KOPT-K1 (cell line): Measurements from ENCODE around the gene WDR1.

Experiments
- H3K27ac ChIP-seq: fragments of 200-600 bp; sonication (generic); 2 replicates; pipeline ENCODE4 v1.5.1; 2016; ENCODE audit warnings: antibody characterized with exemption, mild to moderate bottlenecking, low read depth, low read length; ENCODE audit not compliant: poor library complexity, severe bottlenecking
- H3K36me3 ChIP-seq: fragments of 200-600 bp; sonication (generic); 2 replicates; pipeline ENCODE4 v1.5.1; 2017; ENCODE audit warnings: antibody characterized with exemption, mild to moderate bottlenecking, low read length, moderate library complexity; ENCODE audit not compliant: insufficient read depth
- H3K9me3 ChIP-seq: fragments of 200-600 bp; sonication (generic); 2 replicates; pipeline ENCODE4 v1.5.1; 2017; ENCODE audit warnings: antibody characterized with exemption, low read length, mild to moderate bottlenecking; ENCODE audit not compliant: insufficient read depth, poor library complexity, severe bottlenecking

WDR1 gene

GRCh38 chr4:10122236-10122932 is 5.8 kb upstream of the WDR1 start:
- Histone ChIP-seq H3K27ac (peak overlapping the region; percentile 65), H3K36me3 (no peaks in the 10 kb centered on the region), H3K9me3 (no peaks in the 10 kb centered on the region)

GRCh38 chr4:10121568-10122208 is 5.1 kb upstream of the WDR1 start:
- Histone ChIP-seq H3K36me3 (no peaks in the 10 kb centered on the region), H3K9me3 (no peaks in the 10 kb centered on the region), H3K27ac (peak overlapping the region; percentile 65)

- Histone ChIP-seq H3K9me3 (no peaks in the 10 kb centered on the region), H3K27ac (peak overlapping the region; percentile 65), H3K36me3 (no peaks in the 10 kb centered on the region)
These were observed 4.5 kb upstream of the WDR1 start for GRCh38 chr4:10120943-10121567.

DNA sequence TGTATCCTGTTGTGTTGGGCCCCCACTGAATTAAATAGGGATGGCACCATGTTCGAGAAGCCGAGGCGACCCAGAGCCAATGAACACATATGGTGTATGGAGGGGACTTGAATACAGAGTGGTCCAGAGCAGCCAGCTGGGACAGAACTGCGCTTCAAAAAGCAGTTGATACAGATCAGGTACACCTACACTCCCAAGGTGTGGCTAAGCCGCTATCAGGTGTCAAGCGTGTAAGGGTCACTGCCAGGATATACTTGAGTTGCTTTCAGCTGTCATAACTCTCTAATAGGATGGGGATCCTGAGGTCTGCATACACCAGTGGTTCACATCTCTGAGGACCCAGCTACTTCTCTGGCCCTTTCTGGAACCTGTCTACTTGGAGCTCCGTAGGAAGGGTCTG is 3.2 kb upstream of the WDR1 start:
- Histone ChIP-seq H3K9me3 (no peaks in the 10 kb centered on the region), H3K36me3 (peaks cover 10% of the 10 kb centered on the region), H3K27ac (no peak overlapping the region)

DNA sequence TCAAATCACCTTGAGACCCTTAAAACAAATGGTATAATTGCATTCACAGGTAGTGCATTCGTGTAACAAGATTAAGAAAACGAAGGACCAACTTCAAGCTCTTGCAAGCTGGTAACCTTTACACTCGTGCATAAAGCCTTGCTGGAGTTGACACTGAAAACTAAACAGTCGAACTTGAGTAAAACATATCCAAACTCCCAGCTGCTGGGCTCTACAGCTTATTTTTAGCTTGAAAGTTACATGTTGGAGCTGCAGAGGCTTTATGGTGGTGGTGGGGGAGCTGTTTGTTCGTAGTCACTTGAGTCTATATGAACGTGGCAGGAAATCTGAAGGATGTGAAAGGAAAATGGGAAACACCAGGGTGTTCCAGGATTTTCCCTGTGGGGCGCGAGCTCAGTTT is 2.7 kb upstream of the WDR1 start:
- H3K27ac ChIP-seq, result peak overlapping the region; percentile 90

GRCh38 chr4:10118048-10119004 is 1.7 kb upstream of the WDR1 start:
- peaks cover 24% of the 10 kb centered on the region for H3K36me3 ChIP-seq
- H3K27ac ChIP-seq, result peak overlapping the region; percentile 90

More for the DNA sequence above, 2.7 kb upstream of the WDR1 start:
- H3K9me3 ChIP-seq, result no peaks in the 10 kb centered on the region
- peaks cover 15% of the 10 kb centered on the region for H3K36me3 ChIP-seq

GRCh38 chr4:10117359-10118047 is 904 bp upstream of the WDR1 start:
- peak overlapping the region; percentile 90 for H3K27ac ChIP-seq
- peaks cover 33% of the 10 kb centered on the region for H3K36me3 ChIP-seq

More at GRCh38 chr4:10118048-10119004, 1.7 kb upstream of the WDR1 start:
- H3K9me3 ChIP-seq, result no peaks in the 10 kb centered on the region

GRCh38 chr4:10115797-10116568 is 616 bp downstream of the WDR1 start:
- Histone ChIP-seq H3K9me3 (no peaks in the 10 kb centered on the region), H3K36me3 (peaks cover 48% of the 10 kb centered on the region), H3K27ac (peak overlapping the region; percentile 90)

More at GRCh38 chr4:10117359-10118047, 904 bp upstream of the WDR1 start:
- no peaks in the 10 kb centered on the region for H3K9me3 ChIP-seq

GRCh38 chr4:10115271-10115796 is 1.3 kb downstream of the WDR1 start:
- Histone ChIP-seq H3K9me3 (no peaks in the 10 kb centered on the region), H3K27ac (peak overlapping the region; percentile 90), H3K36me3 (peaks cover 54% of the 10 kb centered on the region)

DNA sequence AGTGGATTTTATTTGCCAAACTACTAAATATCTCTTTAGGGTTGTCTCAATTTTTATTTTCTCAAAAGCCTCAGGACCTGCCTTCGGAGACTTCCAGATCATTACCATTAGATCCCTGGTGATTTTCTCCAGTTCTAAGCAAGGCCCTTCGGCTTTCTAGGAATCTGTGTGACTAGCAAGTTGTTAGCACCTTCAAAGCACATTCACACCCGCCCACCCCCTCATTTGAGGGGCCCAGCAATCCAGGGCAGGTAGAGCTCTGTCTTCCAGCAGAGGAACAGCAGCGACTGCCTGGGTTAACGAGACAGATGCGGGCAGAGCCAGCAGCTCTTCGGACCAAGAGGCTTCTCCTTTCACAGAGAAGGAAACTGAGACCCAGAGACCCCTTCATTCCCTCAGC is 2.0 kb downstream of the WDR1 start:
- H3K9me3 ChIP-seq, result no peaks in the 10 kb centered on the region

GRCh38 chr4:10114147-10114546 is 2.5 kb downstream of the WDR1 start:
- Histone ChIP-seq H3K36me3 (peaks cover 66% of the 10 kb centered on the region), H3K27ac (no peak overlapping the region), H3K9me3 (no peaks in the 10 kb centered on the region)

More for the DNA sequence above, 2.0 kb downstream of the WDR1 start:
- peaks cover 62% of the 10 kb centered on the region for H3K36me3 ChIP-seq
- no peak overlapping the region for H3K27ac ChIP-seq

DNA sequence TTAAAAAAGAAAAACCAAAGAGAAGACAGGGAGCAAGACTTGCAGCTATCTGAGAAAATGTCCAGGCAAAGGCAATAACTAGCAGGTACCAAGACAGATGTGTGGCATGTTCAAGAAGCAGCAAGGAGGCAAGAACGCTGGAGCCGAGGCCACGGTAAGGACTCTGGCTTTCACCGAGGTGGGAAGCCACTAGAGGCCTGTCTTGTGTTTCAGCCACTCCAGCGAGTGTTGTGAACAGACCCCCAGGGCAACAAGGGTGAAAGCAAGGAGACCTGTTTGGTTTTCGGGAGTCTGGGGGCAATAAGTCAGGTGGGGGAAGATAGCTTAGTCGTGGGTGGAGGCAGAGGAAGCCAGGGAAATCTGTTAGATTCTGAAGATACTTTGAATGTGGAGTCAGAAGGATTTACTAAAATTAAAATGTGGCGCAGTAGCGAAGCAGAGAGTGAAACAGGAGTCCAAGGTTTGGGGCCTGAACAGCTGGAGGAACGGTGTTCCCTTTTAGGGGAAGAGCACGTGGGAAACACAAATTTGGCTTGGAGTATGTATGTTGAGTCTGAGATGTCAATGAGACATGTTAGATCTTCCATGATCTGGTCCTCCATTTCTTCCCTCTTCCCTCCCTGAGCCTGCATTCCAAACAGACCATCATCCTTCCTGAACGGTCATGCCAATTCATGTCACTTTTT is 3.1 kb downstream of the WDR1 start:
- H3K9me3 ChIP-seq, result no peaks in the 10 kb centered on the region
- H3K27ac ChIP-seq, result no peak overlapping the region
- peaks cover 73% of the 10 kb centered on the region for H3K36me3 ChIP-seq

DNA sequence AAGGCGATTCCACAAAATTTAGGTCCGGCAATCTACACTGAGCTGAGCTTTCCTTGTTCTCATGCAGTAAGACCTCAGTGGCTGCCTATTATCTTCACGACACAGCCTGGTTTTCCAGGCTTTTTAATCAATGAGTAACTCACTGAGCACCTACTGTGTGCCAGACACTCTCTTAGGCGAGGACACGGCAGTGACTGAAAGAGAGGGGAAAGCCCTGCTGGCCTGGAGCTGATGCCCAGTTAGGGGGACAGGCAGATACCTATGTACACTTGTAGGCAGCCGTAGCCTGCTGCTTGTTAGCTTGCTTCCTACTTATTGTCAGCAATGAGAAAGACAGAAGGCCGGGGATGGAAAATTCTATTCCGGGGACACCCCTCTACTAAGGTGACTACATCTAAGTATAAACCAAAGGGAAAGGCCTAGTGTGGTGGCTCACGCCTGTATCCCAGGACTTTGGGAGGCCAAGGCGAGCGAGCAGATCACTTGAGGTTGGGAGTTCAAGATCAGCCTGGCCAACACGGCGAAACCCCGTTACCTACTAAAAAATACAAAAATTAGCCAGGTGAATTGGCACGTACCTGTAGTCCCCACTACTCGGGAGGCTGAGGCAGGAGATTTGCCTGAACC is 3.8 kb downstream of the WDR1 start:
- Histone ChIP-seq H3K27ac (no peak overlapping the region), H3K9me3 (no peaks in the 10 kb centered on the region), H3K36me3 (peaks cover 80% of the 10 kb centered on the region)
